Breast epithelium (tissue), 3 donors: ENCODE results near the gene TRIO.

ENCODE experiments used
- CTCF ChIP-seq, 3 donors: fragments of 450-650 bp; IDR thresholded peaks; one replicate each; pipeline ENCODE4 v1.5.1; 2016 to 2017; ENCODE audit warnings: antibody characterized with exemption in 3 of 3, mild to moderate bottlenecking in 3 of 3, moderate library complexity in 3 of 3
- POLR2A ChIP-seq: fragments of 450-650 bp; IDR thresholded peaks from one replicate; pipeline ENCODE4 v1.6.1; 2016; ENCODE audit warnings: antibody characterized with exemption, mild to moderate bottlenecking, moderate library complexity
- POLR2AphosphoS5 ChIP-seq, 3 donors: sonication (generic); formaldehyde crosslinking; IDR thresholded peaks; one replicate each; pipeline ENCODE4 v1.6.1; 2017; ENCODE audit warnings: antibody characterized with exemption in 3 of 3

DNA sequence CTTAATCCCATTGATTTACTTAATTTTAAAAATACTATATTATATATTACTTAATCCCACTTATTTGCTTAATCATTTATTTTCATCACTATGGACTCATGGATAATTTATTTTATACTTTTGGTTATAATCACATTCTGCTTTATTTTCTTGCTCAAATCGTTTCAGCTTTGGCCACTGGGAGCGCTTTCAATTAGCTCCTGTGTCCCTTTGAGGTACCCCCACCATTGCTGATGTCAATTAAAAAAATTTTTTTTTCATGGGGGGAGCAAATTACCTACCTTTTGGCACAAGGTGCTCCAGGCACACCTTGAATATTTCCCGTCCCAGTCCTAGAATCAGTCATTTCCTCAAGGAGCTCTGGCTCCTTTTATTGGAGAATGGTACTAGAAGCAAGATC is 1.4 kb upstream of the TRIO start:
- no peak for TF ChIP-seq CTCF (IDR thresholded peaks at IDR 0.05)
- TF ChIP-seq POLR2A, result no peak
- no peak for TF ChIP-seq POLR2AphosphoS5 (IDR thresholded peaks at IDR 0.05)
